HG03575 (cell line): ENCODE measurements around the gene LAPTM4A.

ENCODE experiments used
- ATAC-seq: cut with Tn5 transposase; IDR thresholded peaks from one replicate; pipeline ENCODE4 v1.9.1; 2021; ENCODE audit not compliant: unreplicated experiment, insufficient number of reproducible peaks, low FRiP score; ENCODE audit errors: extremely low read depth

LAPTM4A gene

DNA sequence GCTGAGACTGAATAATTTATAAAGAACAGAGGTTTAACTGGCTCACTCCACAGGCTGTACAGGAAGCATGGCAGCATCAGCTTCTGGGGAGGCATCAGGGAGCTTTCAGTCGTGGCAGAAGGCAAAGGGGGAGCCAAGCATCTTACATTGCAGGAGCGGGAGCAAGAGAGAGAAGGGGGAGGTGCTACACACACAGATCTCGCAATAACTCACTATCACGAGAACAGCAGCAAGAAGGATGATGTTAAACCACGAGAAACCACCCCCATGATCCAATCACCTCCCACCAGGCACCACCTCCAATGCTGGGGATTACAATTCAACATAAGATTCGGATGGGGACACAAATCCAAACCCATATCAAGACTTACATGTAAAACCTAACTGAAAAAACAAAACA is 21.2 kb downstream of the LAPTM4A start:
- no peak for ATAC-seq

DNA sequence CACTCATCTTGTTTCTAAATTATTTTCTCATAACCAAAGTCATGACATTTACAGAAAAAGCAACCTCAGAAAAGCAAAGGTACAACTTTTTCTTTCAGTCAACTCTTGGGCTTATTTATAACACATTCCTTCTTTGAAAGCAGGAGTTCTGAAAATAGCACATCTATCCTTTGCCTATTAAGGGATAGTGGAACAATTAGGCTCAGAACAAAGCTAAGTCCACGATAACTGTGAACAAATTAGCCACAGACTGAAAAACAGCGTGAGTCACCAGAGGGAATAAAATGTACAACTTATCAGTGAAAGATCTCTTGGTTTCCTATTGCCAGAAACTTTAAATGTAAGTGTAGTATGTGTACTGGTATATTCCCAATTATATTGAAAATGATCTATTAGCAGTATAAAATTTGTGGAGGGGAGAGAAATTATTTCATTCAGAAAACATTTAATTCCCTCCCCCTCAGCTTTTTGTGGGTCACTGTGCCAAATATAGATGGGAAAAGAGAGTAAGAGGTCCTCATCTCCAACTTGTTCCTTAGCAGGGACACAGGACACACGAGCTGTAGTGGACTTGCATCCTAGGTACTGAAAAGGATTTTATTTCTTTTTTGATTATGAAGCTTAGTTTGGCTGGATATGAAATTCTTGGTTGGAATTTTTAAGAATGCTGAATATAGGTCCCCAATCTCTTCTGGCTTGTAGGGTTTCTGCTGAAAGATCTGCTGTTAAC is 23.6 kb downstream of the LAPTM4A start:
- ATAC-seq = no peak

DNA sequence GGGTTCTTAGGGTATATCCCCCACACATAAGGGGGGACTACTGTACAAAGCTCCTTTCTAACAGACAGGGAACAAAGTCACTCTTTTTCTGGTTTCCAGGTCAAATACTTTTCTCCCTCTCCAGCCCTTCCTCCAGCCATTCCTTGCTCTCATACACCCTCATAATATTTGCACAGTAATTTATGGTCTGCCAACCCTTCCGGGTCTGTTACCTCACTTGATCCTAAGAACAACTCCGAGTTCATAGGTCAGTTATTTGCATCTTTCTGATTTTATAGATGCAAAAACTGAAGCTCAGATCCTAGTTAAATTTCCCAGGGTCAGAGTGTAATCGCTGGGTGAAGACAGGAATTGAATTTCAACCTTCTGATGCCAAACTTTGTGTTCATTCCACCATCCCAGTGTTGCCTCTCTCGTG is 24.2 kb downstream of the LAPTM4A start:
- no peak for ATAC-seq

DNA sequence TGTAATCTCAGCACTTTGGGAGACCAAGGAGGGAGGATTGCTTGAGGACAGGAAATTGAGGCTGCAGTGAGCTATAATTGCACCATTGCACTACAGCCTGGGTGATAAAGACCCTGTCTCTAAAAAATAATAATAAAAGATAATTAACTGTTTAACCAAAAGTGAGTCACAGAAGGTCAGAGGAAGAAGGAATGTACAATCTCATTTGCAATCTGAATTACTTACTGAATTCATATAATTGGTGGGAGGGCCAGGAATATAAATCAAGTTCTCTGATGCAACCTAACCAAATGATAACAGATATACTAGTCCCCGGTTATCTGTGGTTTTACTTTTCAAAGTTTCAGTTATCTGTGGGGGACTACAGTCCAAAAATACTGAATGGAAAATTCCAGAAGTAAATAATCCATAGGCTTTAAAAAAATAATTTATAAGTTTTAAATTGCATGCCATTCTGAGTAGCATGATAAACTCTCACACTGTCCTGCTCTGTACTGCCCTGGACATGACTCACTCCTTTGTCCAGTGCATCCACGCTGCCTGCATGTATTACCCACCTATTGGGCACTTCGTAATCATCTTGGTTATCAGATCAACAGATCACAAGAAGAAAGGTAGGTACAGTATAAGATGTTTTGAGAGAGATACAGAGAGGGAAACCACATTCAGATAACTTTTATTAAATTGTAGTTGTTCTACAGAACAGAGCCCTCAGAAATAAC is 26.2 kb downstream of the LAPTM4A start:
- no peak for ATAC-seq

DNA sequence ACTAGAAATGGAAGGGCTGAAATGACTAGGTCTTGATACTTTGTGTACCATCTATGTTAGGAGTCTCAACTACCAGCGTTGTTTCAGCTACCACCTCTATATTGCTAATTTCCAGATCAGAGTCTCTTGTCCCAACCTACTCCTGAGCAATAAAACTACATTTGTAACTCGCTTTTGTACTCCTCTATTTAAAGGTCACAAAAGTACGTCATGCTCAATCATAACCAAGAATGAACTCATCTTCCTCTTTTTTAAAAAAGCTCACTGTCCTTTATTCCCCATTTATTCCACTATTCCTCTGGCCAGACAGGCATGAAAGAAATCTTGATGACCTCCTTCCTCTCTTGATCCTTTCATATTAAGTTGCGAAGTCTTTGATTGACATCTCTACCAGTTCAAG is 27.7 kb downstream of the LAPTM4A start:
- ATAC-seq = no peak

DNA sequence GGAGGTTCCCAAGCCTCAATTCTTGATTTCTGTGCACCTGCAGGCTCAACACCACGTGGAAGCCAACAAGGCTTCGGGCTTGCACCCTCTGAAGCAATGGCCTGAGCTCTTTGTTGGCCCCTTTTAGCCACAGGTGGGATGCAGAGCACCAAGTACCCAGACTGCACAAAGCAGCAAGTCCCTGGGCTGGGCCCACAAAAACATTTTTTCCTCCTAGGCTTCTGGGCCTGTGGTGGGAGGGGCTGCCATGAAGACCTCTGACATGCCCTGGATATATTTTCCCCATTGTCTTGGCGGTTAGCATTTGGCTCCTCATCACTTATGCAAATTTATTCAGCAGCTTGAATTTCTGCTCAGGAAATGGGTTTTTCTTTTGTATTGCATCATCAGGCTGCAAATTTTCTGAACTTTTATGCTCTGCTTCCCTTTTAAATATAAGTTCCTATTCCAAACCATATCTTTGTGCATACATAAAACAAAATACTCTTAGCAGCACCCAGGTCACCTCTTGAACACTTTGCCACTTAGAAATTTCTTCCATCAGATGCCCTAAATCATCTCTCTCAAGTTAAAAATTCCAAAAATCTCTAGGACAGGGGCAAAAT is 29.9 kb downstream of the LAPTM4A start:
- ATAC-seq = no peak

DNA sequence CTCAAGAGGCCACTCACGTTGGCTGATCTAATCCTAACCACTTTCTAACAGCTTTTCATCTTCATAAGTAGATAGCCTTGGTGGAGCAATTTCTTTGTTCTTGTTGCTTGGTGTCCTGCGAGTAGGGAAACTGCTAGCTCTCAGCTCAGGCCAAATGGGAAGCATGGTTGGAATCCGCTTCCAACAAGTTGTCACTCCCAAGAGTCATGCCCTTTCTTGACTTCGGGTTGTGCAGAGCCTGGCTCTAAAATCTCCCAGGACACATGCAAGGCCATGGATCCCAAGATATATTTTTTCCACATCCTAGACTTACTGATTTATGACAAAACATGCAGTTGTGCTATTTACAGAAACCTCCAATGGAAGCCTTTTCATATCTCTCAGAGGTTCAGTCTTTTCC is 31.7 kb downstream of the LAPTM4A start:
- ATAC-seq = no peak

DNA sequence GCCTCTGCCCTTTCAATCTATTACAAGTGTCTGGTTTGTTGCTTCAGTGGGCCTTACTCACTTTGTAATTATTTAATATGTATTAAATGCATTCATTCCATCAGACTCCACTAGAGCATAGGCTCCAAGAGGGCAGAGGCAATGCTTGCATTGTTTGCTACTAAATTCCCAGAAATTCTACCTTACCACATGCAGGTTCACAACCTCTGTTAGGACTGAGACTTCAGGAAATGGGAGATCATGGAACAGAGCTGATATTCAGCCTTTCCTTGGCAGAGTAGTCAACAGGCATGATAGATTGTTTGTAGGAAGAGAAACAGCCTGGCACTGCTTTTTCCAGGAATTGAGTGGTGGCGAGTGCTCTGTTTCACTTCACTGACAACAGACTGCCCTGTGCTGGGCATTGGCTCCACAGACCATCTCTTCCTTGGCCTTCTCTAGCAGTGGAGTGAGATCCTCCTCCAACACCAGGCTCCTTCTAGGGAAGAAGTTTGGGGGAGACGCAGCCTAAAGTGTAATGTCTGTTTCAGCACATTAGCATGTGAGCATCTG is 32.8 kb downstream of the LAPTM4A start:
- ATAC-seq = no peak

DNA sequence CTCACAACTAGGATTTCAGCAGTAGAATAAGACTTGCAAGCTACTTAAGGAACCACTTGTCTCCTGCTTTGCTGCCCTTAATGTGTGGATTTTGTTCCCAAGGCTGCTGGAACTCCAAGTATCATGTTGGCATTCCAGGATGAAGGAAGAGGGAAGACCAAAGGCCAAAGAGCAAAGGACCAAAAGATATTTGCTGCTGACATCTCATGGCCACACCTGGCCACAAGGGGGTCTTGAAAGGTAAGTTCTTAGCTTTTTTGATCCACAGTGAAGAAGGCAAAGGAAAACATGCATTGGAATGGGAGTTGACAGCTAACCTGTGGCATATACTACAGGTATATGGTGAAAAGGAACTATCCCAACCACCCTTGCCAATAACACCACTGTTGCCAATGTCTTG is 35.1 kb downstream of the LAPTM4A start:
- no peak for ATAC-seq

DNA sequence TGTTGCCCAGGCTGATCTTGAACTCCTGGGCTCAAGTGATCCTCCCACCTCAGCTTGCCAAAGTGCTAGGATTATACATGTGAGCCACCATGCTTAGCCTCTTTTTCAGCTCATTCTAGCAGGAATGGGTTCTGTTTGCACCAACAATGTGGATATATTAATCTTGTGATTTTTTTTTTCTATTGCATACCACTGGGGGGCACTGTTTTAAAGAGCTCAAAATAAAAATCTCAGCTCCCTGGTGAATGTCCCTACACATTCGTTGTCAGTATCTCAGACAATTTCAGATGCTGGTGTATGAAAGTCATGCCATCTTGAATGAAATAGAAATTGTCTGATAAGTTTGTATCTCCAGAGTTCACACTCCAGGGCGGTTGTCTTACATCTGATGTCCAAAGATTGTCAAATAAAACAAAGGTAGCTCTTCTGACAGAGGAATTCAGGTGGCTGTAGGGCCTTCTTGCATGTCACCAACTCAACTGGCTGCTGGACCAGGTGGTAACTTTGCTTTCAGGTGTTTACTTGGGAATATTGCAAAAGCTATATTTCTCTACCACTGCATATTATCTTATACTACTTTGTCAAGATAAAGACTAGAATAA is 35.8 kb downstream of the LAPTM4A start:
- no peak for ATAC-seq

DNA sequence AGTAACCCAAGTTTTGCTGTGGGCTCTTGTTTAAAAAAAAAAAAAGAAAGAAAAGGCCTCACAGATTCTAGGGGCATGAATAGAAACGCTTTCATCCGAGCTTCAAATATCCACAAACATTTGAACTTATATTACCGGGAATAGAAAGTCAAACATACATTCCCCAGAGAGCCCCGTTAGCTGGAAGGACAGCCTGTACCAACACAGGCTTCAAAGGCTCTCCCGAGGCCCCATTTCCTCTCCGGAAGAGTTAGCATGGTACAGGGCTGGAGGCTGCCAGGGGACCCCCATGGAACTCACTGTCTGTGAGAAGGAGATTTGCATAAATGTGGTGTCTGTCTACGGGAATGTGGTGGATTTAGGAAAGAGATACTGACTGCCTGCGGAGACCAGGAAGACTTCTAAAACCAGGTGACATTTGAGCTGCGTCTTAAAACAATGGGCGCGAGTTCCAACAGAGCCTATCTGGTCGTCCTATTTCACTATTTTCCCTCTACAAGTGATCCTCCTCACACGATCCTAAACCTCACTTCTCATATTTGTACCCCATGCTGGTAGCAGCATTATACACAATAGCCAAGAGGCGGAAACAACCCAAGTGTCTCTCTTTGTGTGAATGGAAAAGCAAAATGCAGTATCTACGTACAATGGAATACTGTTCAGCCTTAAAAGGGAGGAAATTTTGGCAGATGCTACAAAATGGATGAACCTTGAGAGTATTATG is 38.1 kb downstream of the LAPTM4A start:
- ATAC-seq = no peak

DNA sequence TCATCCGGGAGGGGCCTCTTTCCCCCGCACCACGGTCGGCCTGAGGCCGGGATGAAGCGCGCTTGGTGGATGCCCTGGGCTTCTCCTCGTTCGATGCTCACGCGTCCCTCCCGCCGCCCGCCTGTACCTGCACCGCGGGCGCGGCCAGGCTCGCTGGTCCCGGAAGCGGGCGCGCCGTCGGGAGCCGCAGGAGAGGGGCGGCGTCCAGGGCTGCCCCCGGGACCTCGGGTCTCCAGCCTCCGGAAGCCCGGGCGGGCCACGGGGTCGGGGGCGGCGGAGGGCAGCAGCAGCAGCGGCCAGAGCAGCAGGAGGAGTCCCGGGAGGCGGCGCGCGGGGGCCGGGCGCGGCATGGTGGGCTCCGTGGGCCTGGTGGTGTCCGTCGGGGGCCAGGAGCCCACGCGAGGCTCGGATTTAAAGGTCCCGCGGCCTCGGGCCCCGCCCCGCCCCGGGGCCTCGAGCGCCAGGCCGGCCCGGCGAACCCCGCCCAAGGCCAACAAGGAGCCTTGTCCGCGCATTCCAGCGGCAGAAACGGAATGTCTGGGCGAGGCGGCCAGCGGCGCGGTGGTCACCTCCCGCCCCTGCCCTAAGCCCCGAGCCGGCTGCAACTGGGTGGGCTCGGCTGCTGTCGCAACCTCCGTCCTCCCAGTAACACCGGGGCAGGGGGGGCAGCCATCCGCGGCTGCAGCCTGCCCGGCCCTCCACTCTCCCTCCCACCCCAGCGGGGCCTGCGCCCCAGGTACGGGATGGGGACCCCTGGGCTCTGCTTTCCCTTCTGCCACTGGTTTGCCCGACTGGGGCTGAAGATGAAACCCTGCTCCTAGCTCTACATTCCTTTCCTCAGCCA is 38.9 kb downstream of the LAPTM4A start, which contains the start of gene MATN3:
MATN3 (minus strand) TSS at position 387 of the 844 bp plus-strand sequence; CDS start at position 350, 37 bp downstream.
- no peak for ATAC-seq

DNA sequence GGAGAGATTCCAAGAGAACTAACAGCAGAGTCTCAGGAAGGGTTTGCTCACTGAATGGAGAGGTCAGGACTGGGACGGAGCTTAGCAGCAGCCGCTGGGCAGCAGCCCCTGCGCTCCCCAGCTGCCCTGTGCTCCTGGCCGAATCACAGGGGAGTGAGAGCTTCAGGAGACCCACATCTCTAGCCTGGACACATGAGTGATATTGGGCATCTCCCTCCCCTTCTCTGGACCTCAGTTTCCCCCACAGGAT is 39.5 kb downstream of the LAPTM4A start:
- ATAC-seq = no peak

DNA sequence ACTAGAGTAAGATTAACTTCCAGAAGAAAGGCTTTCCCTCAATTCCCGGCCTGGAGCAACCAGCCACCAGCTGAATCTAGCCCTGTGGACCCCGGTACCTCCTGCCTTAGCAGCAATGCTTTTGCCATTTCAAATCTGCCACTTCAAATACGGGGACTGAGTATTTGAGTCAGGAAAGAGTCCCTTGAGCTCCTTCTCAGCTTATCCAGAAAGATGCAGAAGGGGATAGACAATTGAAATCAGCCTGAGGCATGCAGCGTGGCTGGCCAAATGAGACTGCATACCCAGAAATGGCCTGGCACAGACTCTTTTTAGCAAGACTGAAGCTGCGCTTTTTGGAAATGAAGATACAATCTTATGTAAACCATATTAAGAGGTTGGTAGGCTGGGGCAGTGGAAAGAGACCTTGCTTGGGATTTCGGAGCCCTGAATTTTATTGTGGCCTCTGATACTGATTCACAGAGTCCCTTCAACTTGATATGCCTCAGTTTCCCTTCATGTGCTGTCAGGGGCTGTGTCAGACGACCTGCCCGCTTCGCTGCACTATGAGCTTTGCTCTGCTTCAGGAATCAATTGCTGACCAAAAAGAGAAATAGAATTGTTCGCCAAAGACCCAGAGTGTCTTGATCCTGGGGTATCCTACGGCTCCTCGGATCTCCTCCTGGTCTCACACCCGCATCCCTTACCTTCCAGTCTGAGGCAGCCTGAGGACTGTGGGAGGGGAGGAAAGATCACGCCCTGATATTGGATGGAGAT is 40.0 kb downstream of the LAPTM4A start:
- no peak for ATAC-seq

DNA sequence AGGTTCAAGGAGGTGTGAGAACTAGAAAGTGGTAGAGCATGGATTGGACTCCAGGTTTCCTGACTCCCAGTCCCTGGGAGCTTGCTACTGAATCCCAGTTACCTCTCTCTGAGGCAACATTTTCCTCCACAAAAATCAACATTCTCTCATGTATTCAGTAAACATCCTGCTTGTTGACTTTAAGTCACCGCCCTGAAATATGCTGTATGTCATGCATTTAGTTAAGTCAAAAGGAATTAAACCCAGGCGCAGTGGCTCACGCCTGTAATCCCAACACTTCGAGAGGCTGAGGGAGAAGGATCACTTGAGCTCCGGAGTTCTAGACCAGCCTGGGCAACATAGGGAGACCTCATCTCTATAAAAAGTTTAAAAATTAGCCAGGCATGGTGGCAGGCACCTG is 42.7 kb downstream of the LAPTM4A start:
- no peak for ATAC-seq

DNA sequence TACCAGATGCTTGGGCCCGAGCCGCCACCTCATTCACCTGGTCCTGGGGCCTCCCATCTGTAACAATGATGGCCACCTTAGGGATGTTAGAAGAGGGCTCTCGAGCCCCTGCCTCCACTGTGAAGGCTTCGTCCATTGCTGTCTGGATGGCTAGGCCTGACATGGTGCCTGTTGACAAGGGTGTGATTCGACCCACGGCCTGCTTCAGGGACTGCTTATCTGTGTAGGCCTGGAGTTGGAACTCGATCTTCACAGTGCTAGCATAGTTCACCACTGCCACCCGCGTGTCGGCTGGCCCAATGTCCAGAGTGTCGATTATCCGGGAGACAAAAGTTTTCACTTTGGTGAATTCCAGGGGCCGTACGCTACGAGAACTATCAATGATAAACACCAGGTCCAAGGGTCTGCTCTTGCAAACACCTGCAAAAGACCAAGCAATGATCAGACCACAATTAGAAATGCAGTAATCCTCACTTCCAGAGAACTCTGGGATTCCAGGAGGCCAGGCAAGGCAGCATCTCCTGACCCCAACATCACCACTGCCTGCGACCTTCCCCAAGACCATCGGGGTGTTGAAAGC is 45.4 kb downstream of the LAPTM4A start:
- ATAC-seq = no peak

DNA sequence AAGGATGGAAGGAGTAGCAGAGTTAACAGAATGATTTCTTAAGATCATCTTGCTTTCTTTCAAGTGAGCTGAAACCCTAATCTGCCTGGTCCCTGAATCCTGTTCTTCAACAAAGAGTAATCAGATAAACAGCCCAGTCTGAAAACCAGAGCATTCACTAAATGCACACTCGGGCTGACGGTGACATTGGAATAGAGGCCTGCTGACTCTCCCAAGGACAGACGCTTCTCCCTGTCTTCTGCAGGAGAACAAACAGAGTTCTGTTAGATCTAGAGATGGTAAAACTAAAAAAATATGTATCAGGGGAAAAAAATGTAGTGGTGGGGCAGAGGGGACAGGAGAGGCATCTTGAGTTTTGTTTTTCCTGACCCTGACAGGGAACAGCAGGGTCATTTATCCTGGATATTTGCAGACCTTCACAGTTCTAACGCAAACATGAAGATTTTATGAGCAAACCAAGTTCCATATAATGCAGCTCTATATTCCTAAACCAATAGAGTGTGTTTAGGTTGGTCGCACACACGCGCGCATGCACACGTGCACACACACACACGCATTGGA is 46.3 kb downstream of the LAPTM4A start:
- ATAC-seq = no peak
